SU-DHL-6 (cell line): ENCODE results near the gene CD6.

Source experiments
- H2AFZ ChIP-seq: fragments of 200-600 bp; sonication (generic); 2 replicates; pipeline ENCODE4 v1.6.1; 2014; ENCODE audit warnings: low read depth, mild to moderate bottlenecking, moderate library complexity, mixed read lengths, antibody characterized with exemption, low read length; ENCODE audit not compliant: severe bottlenecking
- H3F3A ChIP-seq: fragments of 200-600 bp; shearing (Covaris generic); 2 replicates; pipeline ENCODE4 v1.6.0; 2016; ENCODE audit warnings: antibody characterized with exemption, mild to moderate bottlenecking; ENCODE audit not compliant: insufficient read depth
- H3K27ac ChIP-seq: fragments of 200-600 bp; sonication (generic); 2 replicates; pipeline ENCODE4 v1.5.1; 2016; ENCODE audit warnings: low read depth, mild to moderate bottlenecking, low read length, moderate library complexity, mixed read lengths
- H3K27me3 ChIP-seq: fragments of 200-600 bp; sonication (generic), shearing (Covaris generic); 2 replicates; pipeline ENCODE4 v1.6.0; 2014; ENCODE audit warnings: mild to moderate bottlenecking, low read length
- H3K36me3 ChIP-seq: fragments of 200-600 bp; sonication (generic); 2 replicates; pipeline ENCODE4 v1.6.1; 2014; ENCODE audit warnings: mild to moderate bottlenecking, low read length, mixed read lengths
- H3K4me2 ChIP-seq: fragments of 300-600, 200-600 bp; shearing (Covaris generic), sonication (generic); 2 replicates; pipeline ENCODE4 v1.6.0; 2014; ENCODE audit warnings: low read length, low read depth, mild to moderate bottlenecking; ENCODE audit not compliant: poor library complexity, severe bottlenecking
- H3K4me3 ChIP-seq: fragments of 200-600 bp; sonication (generic); 2 replicates; pipeline ENCODE4 v1.5.1; 2014; ENCODE audit warnings: antibody characterized with exemption, low read length, mild to moderate bottlenecking, mixed read lengths; ENCODE audit not compliant: insufficient read depth, poor library complexity, severe bottlenecking
- H3K79me2 ChIP-seq: fragments of 200-600 bp; sonication (generic); 2 replicates; pipeline ENCODE4 v1.6.1; 2014; ENCODE audit warnings: mild to moderate bottlenecking, low read length, moderate library complexity; ENCODE audit not compliant: insufficient read depth
- H3K9ac ChIP-seq: fragments of 200-600 bp; sonication (generic); 2 replicates; pipeline ENCODE4 v1.7.0; 2014; ENCODE audit warnings: mild to moderate bottlenecking, low read length
- H3K9me2 ChIP-seq: fragments of 200-600 bp; sonication (generic); replicated peaks from 2 replicates; pipeline ENCODE4 v1.6.1; 2014; ENCODE audit warnings: low read length; ENCODE audit not compliant: insufficient read depth
- H3K9me3 ChIP-seq: fragments of 200-600 bp; sonication (generic); 2 replicates; pipeline ENCODE4 v1.6.1; 2014; ENCODE audit warnings: low read length, mixed read lengths; ENCODE audit not compliant: insufficient read depth
- H4K20me1 ChIP-seq: fragments of 200-600 bp; sonication (generic); 2 replicates; pipeline ENCODE4 v1.6.1; 2014; ENCODE audit warnings: low read depth, mild to moderate bottlenecking, antibody characterized with exemption, low read length, moderate library complexity, mixed read lengths
- EZH2phosphoT487 ChIP-seq: fragments of 200-600 bp; sonication (generic), shearing (Covaris generic); conservative IDR thresholded peaks from 2 replicates; pipeline ENCODE4 v1.6.1; 2018; ENCODE audit warnings: mild to moderate bottlenecking, antibody characterized with exemption, low read length, moderate library complexity, mixed read lengths
- TF ChIP-seq, protein P1 (sequence below): fragments of 200-600 bp; sonication (generic); IDR thresholded peaks from one replicate; pipeline ENCODE4 v1.5.1; 2017; ENCODE audit warnings: antibody characterized with exemption, mild to moderate bottlenecking, low read length, moderate library complexity; ENCODE audit not compliant: insufficient read depth, poor library complexity, severe bottlenecking

The CD6 gene

DNA sequence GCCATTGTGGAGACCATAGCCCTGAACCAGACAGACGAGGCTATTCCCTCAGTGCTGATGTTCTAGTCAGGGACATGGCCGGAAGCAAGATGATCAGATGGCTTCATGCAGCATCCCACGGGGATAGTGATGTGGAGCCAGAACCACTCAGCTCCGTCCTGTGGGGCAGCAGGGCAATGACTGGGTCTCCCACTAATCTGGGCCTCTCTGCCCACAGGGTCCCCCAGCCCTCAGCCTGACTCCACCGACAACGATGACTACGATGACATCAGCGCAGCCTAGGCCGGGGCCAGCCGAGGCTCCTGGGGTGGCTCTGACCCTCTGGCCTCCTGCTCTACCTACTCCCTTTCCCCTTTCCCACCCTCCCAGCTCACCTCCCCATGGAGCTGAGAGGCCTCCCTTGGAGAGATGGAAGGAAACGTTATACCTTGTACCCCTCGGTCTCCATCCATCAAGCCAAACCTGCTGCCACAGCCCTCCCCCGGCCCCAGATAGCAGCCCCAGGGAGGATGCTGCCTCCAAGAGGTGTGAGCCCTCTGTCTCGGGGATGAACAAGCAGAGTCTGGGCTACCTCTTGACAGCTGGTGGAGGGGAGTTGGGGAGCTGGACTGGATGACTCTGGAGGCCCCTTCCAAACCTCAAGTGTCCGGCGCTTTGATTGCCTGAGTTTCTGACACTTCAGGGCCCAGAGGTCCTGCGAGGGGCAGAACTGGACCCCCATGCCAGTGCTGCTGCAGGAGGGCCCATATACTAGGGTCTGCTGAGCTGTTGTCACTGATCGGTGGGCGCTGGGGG lies 47.8 kb downstream of the CD6 start:
- H3K4me3 ChIP-seq: no peak overlapping the region
- H2AFZ ChIP-seq: no peak overlapping the region
- no peak overlapping the region for H3K9ac ChIP-seq
- no peak for TF ChIP-seq EZH2phosphoT487
- TF ChIP-seq, protein P1, sequence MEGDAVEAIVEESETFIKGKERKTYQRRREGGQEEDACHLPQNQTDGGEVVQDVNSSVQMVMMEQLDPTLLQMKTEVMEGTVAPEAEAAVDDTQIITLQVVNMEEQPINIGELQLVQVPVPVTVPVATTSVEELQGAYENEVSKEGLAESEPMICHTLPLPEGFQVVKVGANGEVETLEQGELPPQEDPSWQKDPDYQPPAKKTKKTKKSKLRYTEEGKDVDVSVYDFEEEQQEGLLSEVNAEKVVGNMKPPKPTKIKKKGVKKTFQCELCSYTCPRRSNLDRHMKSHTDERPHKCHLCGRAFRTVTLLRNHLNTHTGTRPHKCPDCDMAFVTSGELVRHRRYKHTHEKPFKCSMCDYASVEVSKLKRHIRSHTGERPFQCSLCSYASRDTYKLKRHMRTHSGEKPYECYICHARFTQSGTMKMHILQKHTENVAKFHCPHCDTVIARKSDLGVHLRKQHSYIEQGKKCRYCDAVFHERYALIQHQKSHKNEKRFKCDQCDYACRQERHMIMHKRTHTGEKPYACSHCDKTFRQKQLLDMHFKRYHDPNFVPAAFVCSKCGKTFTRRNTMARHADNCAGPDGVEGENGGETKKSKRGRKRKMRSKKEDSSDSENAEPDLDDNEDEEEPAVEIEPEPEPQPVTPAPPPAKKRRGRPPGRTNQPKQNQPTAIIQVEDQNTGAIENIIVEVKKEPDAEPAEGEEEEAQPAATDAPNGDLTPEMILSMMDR: no peak
- H4K20me1 ChIP-seq: no peaks in the 10 kb centered on the region
- no peaks in the 10 kb centered on the region for H3K79me2 ChIP-seq
- H3K9me3 ChIP-seq: no peaks in the 10 kb centered on the region
- no peak overlapping the region for H3K27ac ChIP-seq
- H3K36me3 ChIP-seq: no peaks in the 10 kb centered on the region
- H3K9me2 ChIP-seq: no peaks in the 10 kb centered on the region
- H3F3A ChIP-seq: no peaks in the 10 kb centered on the region
- no peak overlapping the region for H3K4me2 ChIP-seq
- H3K27me3 ChIP-seq: 0 out of 2 replicates have a peak, but pooled peaks cover 3% of the 10 kb centered on the region

DNA sequence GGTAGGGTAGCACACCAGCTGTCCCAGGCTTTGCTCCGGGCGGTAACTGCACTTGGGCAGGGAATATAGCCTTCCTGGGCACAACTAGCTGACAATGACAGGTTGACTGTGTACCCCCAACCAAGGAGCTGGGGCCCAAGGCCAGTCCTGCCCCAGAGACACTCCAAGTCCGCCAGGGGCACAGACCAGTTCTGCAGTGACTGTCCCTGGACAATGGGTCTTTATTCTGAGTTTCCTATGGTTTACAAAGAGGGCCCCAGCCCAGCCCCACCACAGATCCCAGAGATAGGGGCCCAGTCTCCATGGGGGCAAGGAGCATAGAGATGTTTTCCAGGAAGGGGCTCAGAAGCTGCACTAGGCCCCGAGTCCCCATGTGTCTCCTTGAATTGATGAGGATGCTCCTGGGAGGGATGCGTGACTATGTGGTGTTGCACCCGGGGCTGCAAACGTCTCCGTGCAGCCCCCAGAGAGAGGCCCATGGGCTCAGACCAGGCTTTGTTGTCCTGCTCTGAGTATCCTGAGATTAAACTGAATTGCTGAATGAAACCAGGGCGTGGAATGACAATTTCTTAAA lies 48.4 kb downstream of the CD6 start:
- H3K79me2 ChIP-seq: no peaks in the 10 kb centered on the region
- no peaks in the 10 kb centered on the region for H4K20me1 ChIP-seq
- no peak overlapping the region for H2AFZ ChIP-seq
- H3F3A ChIP-seq: no peaks in the 10 kb centered on the region
- no peak overlapping the region for H3K9ac ChIP-seq
- H3K4me3 ChIP-seq: no peak overlapping the region
- H3K9me3 ChIP-seq: no peaks in the 10 kb centered on the region
- H3K27ac ChIP-seq: no peak overlapping the region
- no peaks in the 10 kb centered on the region for H3K36me3 ChIP-seq
- H3K4me2 ChIP-seq: no peak overlapping the region
- no peaks in the 10 kb centered on the region for H3K9me2 ChIP-seq
- TF ChIP-seq EZH2phosphoT487: no peak
- TF ChIP-seq, protein P1: no peak
- H3K27me3 ChIP-seq: 0 out of 2 replicates have a peak, but pooled peaks cover 3% of the 10 kb centered on the region

DNA sequence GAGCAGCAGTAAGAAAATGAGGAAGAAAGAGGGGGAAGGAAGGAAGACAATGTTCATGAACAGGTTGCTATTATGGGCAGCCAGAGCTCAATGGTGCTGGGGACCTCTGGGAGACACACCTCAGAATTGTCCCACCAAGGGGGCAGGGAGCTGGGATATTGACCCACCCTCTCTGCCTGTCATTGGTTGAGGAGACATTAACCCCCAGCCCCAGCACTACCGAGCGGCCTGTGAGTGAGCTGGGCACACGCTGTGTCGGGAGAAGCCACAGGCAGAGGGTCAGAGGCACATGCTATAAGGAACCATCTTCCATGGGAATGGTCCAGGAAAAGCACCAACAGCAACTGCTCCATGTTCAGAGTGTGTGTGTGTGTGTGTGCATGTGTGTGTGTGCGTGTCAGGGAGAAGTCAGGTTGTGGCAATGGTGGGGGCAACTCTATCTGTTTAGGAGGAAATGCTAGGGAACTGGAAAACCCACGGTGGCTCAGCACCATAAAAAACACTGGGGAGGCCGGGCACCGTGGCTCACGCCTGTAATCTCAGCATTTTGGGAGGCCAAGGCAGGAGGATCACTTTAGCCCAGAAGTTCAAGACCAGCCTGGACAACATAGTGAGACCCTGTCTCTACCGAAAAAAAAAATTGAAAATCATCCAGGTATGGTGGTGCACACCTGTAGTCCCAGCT lies 49.2 kb downstream of the CD6 start:
- H3K4me3 ChIP-seq: no peak overlapping the region
- TF ChIP-seq EZH2phosphoT487: no peak
- TF ChIP-seq, protein P1: no peak
- no peaks in the 10 kb centered on the region for H3F3A ChIP-seq
- no peak overlapping the region for H3K27ac ChIP-seq
- H3K9ac ChIP-seq: no peak overlapping the region
- H3K27me3 ChIP-seq: 0 out of 2 replicates have a peak, but pooled peaks cover 3% of the 10 kb centered on the region
- H4K20me1 ChIP-seq: no peaks in the 10 kb centered on the region
- H3K9me2 ChIP-seq: no peaks in the 10 kb centered on the region
- H3K9me3 ChIP-seq: no peaks in the 10 kb centered on the region
- no peaks in the 10 kb centered on the region for H3K36me3 ChIP-seq
- H3K4me2 ChIP-seq: no peak overlapping the region
- no peaks in the 10 kb centered on the region for H3K79me2 ChIP-seq
- H2AFZ ChIP-seq: no peak overlapping the region
